ENCODE measurements around the gene NTN4.
"Not testable (repeated sequence)": the region's sequence is repeated elsewhere in the genome, so short reads cannot be mapped to it uniquely, and the experiment has no call there.

The NTN4 gene

GRCh38 chr12:95740751-95741150 is 49.8 kb downstream of the NTN4 start:
- no peak for TF ChIP-seq CTCF (conservative IDR thresholded peaks at IDR 0.05)
- TF ChIP-seq ZFX (IDR thresholded peaks at IDR 0.05), result no peak
- no peak overlapping the region for H3K27ac ChIP-seq

DNA sequence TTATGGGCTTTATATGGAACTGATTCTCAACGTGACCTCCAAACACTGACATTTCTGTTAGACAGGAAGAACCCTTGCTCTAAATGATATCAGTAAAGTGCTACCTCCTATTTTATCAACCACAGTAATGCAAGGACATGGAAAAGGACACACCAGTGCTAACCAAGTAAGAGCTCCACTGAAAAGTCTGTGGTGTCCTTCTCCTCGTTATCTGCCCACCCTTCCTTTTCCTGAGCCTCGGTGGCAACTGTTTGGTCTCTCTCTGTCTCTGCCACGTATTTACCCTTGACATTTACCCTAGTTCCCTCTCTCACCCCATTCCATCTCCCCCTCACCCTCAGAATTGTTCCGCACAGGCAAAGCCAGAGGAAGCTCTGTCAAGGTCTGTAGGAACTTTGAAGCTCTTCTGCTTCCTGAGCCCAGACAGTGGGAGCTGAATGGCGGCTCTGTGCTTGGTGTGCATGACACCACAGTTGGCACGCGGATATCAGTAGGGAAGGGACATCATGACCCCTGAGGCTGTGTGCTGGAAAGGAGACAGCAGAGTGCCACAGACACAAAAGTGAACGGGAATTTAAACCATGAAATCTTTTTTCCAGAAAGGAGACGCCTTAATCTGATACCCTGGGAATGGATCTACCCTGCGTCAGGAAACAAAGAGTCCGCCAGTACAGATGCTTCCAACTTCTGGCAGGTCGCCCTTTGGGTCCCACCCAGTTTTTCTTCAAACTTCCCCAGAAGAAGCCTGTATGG is 50.8 kb downstream of the NTN4 start:
- TF ChIP-seq ZFX (IDR thresholded peaks at IDR 0.05), result no peak
- no peak for TF ChIP-seq CTCF (conservative IDR thresholded peaks at IDR 0.05)
- no peak overlapping the region for H3K27ac ChIP-seq

DNA sequence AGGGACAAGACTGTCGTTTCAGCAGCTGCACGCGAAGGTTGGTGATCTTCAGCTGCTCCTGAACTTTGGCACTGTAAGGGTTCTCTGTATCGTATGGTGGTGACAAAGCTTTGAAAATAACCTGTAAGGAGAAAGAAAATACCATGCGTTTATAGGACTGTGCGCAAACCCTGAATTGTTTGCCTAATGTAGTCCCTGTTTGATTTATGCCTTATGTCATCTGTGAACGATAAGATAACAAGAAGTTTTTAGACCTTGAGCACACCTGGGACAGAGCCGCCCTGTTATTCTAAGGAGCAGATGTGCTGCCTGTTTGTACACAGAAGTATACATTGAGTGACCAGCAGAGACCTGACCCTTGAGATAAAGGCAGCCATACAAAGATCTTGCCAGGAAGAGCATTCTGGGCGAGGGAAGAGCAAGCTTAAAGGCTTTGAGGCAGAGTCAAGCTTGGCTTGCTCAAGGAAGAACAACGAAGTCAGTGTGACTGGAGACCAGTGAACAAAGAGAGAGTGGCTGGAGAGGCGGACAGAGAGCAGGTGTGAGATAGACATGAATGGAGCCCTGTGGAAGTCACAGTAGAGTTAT is 52.4 kb downstream of the NTN4 start:
- TF ChIP-seq CTCF (conservative IDR thresholded peaks at IDR 0.05), result no peak
- no peak for TF ChIP-seq ZFX (IDR thresholded peaks at IDR 0.05)

DNA sequence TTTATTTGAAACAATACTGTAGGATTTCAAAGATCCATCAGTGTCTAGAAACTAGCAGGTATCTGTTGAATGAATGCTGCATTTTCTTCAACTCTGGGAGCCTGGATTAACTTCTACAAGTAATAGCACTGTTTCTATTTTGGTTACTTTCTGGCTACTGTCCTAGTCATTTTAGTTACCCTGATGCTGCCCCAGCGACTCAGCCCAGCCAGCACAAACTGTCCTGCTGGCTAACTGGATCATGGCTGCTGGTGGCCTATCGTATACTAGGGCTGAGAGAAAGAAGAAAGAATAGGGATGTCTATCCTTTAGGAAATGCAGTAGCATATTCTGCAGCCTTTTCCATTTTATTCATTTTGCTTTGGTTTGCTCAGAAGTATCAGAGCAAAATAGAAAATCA is 53.9 kb downstream of the NTN4 start:
- H3K27ac ChIP-seq, result no peak overlapping the region
- no peak for TF ChIP-seq ZFX (IDR thresholded peaks at IDR 0.05)

More for the DNA sequence above, 52.4 kb downstream of the NTN4 start:
- H3K27ac ChIP-seq, result peak overlapping the region; percentile 73

GRCh38 chr12:95735728-95736127 is 54.8 kb downstream of the NTN4 start:
- H3K27ac ChIP-seq, result not testable (repeated sequence)

- no peak overlapping the region for H3K27ac ChIP-seq
- no peak for TF ChIP-seq ZFX (IDR thresholded peaks at IDR 0.05)
- TF ChIP-seq CTCF (conservative IDR thresholded peaks at IDR 0.05), result no peak
Observed at GRCh38 chr12:95733141-95733825, 57.3 kb downstream of the NTN4 start.

- TF ChIP-seq ZFX (IDR thresholded peaks at IDR 0.05), result no peak
- TF ChIP-seq CTCF (conservative IDR thresholded peaks at IDR 0.05), result no peak
- no peak overlapping the region for H3K27ac ChIP-seq
Observed at GRCh38 chr12:95731519-95731958, 59.0 kb downstream of the NTN4 start.

- H3K27ac ChIP-seq, result no peak overlapping the region
- no peak for TF ChIP-seq ZFX (IDR thresholded peaks at IDR 0.05)
- no peak for TF ChIP-seq CTCF (conservative IDR thresholded peaks at IDR 0.05)
Observed at GRCh38 chr12:95730457-95730856, 60.1 kb downstream of the NTN4 start.
